ENCODE results near the gene SAMD13. TPM values are rescaled to one million over a fixed set of nuclear protein-coding genes. Genes with fewer than 3 reads are reported as not detected.

SAMD13 gene
- total and polyA plus RNA-seq, 10 of the 15 experiments (the other 5 are each of a cell fraction or from before 2014, with no cell fraction given) = 0.81 to 1.9 (median 1.2) TPM; not detected in 1

DNA sequence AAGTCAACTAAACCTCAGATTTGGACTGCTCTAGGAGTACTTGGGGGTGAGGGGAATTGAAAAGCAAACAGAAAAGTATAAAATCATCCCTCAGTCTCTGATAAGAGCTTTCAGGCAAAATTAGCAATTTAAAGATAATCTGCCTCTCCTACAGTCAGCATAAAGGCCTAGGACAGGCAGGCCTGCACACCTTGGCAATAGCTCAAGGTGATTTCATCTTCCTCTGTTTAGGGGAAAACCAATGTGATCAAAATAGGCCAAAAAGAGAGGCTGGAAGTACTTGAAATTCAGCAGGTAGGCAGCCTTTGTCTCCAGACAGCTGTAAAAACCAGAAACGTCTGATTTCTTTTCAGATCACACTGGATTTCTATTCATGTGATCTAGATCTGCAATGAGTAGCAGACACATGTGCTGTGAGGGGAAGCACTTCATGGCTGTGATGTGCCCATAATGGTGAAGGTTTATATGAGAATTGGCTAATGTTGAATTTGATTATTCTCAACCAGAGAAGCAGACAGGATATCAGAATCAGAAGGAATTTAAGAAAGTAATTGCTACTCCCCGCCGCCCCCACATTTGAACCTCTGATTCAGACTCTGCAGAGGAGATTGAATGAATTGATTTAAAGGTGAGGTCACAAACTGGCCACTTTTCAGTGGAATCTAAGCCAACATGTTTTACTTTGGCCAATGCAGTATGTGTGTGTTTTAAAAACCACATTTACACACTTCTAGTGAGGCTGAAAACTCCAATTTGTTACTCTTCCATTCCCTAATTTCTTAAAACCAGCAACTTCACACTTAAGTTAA, 51.0 kb downstream of the SAMD13 start:
- in situ Hi-C loops (cut with MboI) (no loop called here), intact Hi-C loops (cut with micrococcal nuclease; ENCODE audit: unreplicated experiment) (no loop called here)
- Histone ChIP-seq H3K4me3 (no peak overlapping the region), H3K79me2 (ENCODE audit: control insufficient read depth, insufficient read depth, low read length) (no peaks in the 10 kb centered on the region), H3K4me2 (ENCODE audit: control insufficient read depth, insufficient read depth) (no peak overlapping the region), H4K20me1 (ENCODE audit: control insufficient read depth, insufficient read depth) (no peaks in the 10 kb centered on the region), H3K4me1 (ENCODE audit: control insufficient read depth, insufficient read depth, low read length) (no peaks in the 10 kb centered on the region), H3K36me3 (ENCODE audit: control insufficient read depth in 2 of 2, insufficient read depth in 2 of 2, low read length in 1 of 2) (no peaks in the 10 kb centered on the region), H3K27me3 (replicated peaks in 1 of 2; ENCODE audit: control insufficient read depth in 2 of 2, insufficient read depth in 2 of 2, low read length in 1 of 2) (no peaks in the 10 kb centered on the region), H3K27ac (ENCODE audit: control insufficient read depth, insufficient read depth) (no peak overlapping the region), H2AFZ (ENCODE audit: control insufficient read depth, low read depth, low read length) (no peak overlapping the region), H3K9ac (ENCODE audit: control insufficient read depth, insufficient read depth, low read length) (no peak overlapping the region), H3K9me3 (replicated peaks; ENCODE audit: control insufficient read depth, insufficient read depth, low read length) (no peaks in the 10 kb centered on the region)
- TF ChIP-seq HDAC6 (IDR thresholded peaks at IDR 0.05; ENCODE audit: unreplicated experiment) = no peak
- TF ChIP-seq POLR2AphosphoS2 (IDR thresholded peaks at IDR 0.05; ENCODE audit: low read depth, low read length) = no peak
- no peak for TF ChIP-seq PAX8 (IDR thresholded peaks at IDR 0.05)
- no peak for TF ChIP-seq SIN3A (IDR thresholded peaks at IDR 0.05; ENCODE audit: low read depth, low read length)
- TF ChIP-seq, protein P1, sequence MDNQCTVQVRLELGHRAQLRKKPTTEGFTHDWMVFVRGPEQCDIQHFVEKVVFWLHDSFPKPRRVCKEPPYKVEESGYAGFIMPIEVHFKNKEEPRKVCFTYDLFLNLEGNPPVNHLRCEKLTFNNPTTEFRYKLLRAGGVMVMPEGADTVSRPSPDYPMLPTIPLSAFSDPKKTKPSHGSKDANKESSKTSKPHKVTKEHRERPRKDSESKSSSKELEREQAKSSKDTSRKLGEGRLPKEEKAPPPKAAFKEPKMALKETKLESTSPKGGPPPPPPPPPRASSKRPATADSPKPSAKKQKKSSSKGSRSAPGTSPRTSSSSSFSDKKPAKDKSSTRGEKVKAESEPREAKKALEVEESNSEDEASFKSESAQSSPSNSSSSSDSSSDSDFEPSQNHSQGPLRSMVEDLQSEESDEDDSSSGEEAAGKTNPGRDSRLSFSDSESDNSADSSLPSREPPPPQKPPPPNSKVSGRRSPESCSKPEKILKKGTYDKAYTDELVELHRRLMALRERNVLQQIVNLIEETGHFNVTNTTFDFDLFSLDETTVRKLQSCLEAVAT (IDR thresholded peaks at IDR 0.05) = no peak
- SMC1A ChIA-PET (ENCODE audit: uncharacterized antibody, unreplicated experiment) = no interaction called here
- 83% methylated on average over 3 of the region's 3 CpGs for WGBS (ENCODE audit: insufficient coverage, insufficient replicate concordance, low lambda C conversion rate, missing lambda C conversion rate)
- no peak for FAIRE-seq
- BruUV-seq (replicated peaks) = no TSS peak
- CTCF ChIA-PET = no interaction called here
- no peak for ATAC-seq
- RAD21 ChIA-PET (ENCODE audit: unreplicated experiment) = no interaction called here
- no peak for DNase-seq (ENCODE audit: low read depth, low spot score)
- POLR2A ChIA-PET = no interaction called here

DNA sequence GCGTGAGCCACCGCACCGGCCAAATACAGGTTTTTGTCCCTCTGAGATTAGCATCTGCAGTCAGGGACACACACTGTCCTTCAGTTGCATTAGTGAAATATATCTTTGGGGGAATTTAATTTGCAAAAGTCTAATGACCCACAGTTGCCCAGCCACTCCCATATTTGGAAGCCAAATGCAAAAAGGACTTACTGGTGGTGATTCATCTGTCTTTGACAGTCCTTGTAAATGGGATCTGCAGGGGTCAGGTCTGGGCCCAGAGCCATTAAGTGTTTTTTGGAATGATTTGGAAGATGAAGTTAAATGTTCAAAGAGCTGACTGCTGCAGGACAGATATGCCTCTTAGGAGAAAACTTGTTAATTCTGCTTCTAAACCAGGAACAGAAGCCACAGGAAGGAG, 52.2 kb downstream of the SAMD13 start:
- Histone ChIP-seq H4K20me1 (ENCODE audit: control insufficient read depth, insufficient read depth) (no peaks in the 10 kb centered on the region), H3K4me2 (ENCODE audit: control insufficient read depth, insufficient read depth) (no peak overlapping the region), H3K9ac (ENCODE audit: control insufficient read depth, insufficient read depth, low read length) (no peak overlapping the region), H3K36me3 (ENCODE audit: control insufficient read depth in 2 of 2, insufficient read depth in 2 of 2, low read length in 1 of 2) (no peaks in the 10 kb centered on the region), H2AFZ (ENCODE audit: control insufficient read depth, low read depth, low read length) (no peak overlapping the region), H3K27me3 (replicated peaks in 1 of 2; ENCODE audit: control insufficient read depth in 2 of 2, insufficient read depth in 2 of 2, low read length in 1 of 2) (no peaks in the 10 kb centered on the region; a peak in 1 of 4 replicates), H3K4me1 (ENCODE audit: control insufficient read depth, insufficient read depth, low read length) (no peaks in the 10 kb centered on the region), H3K79me2 (ENCODE audit: control insufficient read depth, insufficient read depth, low read length) (no peaks in the 10 kb centered on the region), H3K4me3 (no peak overlapping the region), H3K9me3 (replicated peaks; ENCODE audit: control insufficient read depth, insufficient read depth, low read length) (no peaks in the 10 kb centered on the region), H3K27ac (ENCODE audit: control insufficient read depth, insufficient read depth) (no peak overlapping the region)
- DNase-seq (ENCODE audit: low read depth, low spot score) = no peak
- ChIA-PET CTCF (interaction anchor here (0.6 kb wide), 1 partner anchor 444 kb away, joined by 3 read pairs; no protein-coding TSS in a partner anchor), POLR2A (no interaction called here), RAD21 (ENCODE audit: unreplicated experiment) (no interaction called here), SMC1A (ENCODE audit: uncharacterized antibody, unreplicated experiment) (no interaction called here)
- intact Hi-C loops (cut with micrococcal nuclease; ENCODE audit: unreplicated experiment) (no loop called here), in situ Hi-C loops (cut with MboI) (no loop called here)
- WGBS (ENCODE audit: insufficient coverage, insufficient replicate concordance, low lambda C conversion rate, missing lambda C conversion rate) = 100% methylated on average over 3 of the region's 3 CpGs
- no peak for ATAC-seq
- TF ChIP-seq POU2F2 (IDR thresholded peaks at IDR 0.05; ENCODE audit: borderline replicate concordance, low read depth, low read length) = no peak
- TF ChIP-seq KAT2A (conservative IDR thresholded peaks at IDR 0.05; ENCODE audit: control insufficient read depth, low read depth, low read length) = no peak
- TF ChIP-seq TCF7 (IDR thresholded peaks at IDR 0.05; ENCODE audit: borderline replicate concordance) = no peak
- TF ChIP-seq YBX1 (IDR thresholded peaks at IDR 0.05) = no peak
- TF ChIP-seq, protein P2, sequence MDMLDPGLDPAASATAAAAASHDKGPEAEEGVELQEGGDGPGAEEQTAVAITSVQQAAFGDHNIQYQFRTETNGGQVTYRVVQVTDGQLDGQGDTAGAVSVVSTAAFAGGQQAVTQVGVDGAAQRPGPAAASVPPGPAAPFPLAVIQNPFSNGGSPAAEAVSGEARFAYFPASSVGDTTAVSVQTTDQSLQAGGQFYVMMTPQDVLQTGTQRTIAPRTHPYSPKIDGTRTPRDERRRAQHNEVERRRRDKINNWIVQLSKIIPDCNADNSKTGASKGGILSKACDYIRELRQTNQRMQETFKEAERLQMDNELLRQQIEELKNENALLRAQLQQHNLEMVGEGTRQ (IDR thresholded peaks at IDR 0.05; ENCODE audit: borderline replicate concordance, low read depth, low read length) = no peak
- no TSS peak for BruUV-seq (replicated peaks)
- FAIRE-seq = no peak

Data from GM12878 (cell line).